GM21423 (cell line): Measurements from ENCODE around the gene KCP.

Experiments
- ATAC-seq: cut with Tn5 transposase; IDR thresholded peaks from one replicate; pipeline ENCODE4 v1.9.1; 2021; ENCODE audit warnings: mild to moderate bottlenecking, moderate library complexity; ENCODE audit not compliant: unreplicated experiment

The KCP gene

DNA sequence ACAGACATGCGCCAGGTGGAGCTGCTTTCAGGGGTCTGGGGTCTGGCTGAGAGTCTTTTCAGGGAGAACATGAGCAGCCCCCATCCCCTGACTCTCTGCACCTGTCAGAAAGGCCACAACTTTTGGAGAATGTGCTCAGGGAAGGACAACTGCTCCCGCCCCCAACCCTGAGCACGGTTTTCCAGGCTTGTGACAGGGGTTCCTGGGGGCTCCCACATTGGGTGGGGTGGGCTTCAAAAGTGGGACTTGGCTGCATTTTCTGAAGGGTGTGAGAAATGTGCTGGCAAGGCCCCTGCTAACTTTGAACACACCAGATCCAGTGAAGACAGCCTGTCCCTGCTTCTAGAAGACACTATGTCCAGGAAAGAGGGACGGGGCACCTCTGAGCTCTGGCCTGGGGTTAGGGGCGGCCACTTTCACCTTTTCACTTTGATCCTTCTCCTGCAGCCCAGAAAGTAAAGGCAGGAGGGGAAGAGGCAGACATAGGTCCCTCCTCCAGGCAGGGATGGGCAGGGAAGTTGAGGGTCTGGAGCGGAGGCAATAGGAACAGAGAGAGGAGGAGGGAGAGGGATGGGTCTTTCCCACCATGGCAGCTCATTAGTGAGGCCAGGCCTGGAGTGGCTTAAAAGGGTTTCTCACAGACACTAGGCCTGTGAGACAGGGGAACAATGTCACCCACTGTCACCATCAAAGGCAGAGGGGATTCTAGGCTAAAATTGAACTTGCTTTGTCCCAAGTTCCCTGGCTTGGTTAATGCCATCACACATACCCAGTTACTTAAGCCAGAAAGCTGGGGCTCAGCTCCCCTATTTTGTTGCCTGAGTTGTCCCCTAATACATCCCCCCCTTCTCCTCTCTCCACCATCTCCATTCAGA lies 1.5 kb downstream of the KCP start:
- no peak for ATAC-seq

DNA sequence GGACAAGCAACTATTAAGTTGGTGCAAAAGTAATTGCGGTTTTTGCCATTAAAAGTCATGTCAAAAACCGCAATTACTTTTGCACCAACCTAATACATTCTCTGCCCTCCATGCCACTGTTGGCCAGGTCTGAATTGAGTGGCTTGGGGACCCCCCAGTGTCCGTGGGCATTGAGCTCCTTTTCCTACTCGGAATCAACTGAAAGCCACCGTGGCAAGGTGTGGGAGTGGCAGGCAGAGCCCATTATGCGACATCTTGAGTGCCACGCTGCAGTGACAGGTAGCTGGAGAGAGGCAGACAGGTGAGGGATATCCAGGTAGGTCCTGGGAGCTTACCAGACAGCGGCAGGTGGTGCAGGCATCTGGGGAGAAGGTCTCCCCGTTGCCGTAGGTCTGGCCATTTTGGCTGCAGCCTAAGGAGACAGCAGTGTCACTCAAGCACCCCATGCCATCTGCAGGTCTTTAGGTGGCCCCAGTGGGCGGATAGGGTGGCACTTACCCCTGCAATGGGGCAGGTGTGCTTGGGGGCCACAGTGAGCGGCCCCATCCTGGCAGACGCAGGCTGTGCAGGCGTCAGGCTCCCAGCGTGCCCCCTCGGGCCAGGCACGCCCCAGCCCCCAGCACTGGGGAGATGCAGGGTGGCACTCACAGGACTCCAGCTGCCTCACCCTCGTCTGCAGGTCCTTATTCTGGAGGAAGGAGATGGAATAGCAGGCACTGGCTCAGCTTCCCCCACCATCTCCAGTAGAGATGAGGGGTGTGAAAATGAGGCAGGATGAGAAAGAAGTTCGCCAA lies 3.5 kb downstream of the KCP start:
- no peak for ATAC-seq

DNA sequence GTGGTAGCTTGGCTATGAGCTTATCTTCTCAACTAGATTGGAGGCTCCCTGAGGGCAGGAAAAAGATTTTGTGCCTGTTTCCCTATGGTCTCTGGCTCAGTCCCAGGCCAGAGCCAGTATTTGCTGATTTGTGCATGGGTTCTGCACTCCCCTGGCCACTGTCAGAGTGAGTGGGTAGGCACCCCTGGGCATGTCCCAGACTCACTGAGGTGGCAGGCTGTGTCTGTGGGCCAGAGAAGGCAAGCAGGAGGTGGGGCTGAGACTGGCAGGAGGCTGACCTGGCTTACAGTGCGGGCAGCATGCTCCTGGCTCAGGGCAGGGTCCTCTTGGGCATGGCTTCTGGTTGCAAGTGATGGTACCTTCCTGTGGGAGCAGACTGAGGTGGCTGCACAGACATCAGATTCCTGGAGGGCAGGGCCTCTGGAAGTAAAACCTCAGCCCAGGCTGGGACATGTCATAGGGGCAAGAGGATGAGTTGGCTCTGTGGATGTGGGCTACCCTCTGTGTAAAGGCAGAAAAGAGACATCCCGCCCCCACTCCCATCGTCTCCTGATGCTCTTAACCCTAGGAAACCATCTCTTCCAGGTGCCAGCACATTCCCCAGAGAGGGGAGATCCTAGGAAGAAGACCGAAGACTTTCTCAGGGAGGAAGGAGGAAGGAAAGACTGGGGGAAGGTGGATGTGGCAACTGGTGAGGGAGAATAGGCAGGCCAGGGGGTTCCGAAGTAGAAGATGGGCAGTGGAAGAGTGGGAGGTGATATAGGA lies 4.3 kb downstream of the KCP start:
- ATAC-seq: no peak

DNA sequence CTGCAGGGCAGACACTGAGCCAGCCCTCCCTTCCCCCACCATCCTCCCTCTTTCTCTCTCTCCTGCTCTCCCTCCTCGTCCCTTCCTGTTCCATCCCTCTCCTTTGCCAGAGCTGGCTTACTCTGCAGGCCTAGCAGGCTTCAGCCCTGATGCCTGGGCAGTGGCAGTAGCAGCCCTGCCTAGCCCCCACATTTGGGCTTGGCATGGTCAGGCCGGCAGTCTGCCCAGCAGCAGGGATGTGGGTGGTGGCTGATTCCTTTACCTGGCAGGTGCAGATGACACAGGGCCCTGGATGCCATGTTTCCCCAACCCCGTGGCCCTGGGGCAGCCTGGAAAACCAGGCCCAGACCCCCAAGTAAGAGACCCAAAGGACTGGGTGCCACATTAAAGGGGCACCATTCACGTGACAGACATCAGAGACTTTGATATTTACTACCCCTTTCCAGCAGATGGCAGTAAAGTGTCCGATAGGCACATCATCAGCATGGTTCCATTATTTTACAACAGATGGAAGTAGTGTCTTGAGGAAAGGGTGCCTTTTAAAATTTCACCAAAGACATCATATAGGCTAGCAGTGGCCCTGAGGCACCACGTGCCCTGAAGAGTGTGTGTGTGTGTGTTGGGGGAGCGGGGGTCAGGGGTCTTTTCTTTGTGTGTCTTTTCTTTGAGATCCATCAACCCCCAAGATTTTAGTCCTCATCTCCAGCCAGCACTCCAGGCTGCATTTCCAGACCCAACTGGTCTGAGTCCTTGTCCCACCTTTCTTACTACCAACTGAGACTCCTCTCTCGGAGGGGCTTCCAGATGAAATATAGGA lies 5.9 kb downstream of the KCP start:
- no peak for ATAC-seq

DNA sequence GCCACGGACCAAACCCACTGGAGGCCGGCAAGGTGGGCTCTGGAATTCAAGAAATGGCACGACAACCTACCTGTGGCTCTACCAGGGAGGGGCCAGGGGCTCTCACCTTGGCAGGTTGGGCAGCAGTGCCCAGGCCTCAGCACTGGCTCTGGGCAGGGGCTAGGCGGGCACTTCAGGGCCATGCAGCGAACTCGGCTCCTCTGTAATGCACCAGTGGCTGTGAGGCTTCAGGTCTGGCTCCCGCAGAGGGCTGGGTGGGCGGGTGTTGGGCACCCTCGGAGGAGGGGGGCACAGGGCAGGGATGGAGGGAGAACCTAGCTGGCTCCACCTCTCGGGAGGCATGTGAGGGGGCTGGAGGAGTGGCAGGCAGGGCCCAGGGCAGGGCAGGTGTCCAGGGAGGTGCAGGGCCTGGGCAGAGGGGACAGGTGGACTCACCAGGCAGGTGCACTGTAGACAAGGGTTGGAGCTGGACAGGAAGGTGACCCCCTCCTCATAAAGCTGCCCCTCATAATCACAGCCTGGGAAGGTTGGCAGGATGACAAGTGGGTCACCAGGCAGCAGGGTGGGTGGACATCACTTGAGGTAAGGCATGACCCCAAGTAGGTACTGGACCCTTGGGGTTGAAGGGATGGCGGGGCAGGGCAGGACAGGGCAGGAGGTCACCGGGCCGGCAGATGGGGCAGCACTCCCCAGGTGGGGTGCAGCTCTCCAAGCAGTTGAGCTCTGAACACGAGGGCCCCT lies 6.7 kb downstream of the KCP start:
- ATAC-seq: no peak

DNA sequence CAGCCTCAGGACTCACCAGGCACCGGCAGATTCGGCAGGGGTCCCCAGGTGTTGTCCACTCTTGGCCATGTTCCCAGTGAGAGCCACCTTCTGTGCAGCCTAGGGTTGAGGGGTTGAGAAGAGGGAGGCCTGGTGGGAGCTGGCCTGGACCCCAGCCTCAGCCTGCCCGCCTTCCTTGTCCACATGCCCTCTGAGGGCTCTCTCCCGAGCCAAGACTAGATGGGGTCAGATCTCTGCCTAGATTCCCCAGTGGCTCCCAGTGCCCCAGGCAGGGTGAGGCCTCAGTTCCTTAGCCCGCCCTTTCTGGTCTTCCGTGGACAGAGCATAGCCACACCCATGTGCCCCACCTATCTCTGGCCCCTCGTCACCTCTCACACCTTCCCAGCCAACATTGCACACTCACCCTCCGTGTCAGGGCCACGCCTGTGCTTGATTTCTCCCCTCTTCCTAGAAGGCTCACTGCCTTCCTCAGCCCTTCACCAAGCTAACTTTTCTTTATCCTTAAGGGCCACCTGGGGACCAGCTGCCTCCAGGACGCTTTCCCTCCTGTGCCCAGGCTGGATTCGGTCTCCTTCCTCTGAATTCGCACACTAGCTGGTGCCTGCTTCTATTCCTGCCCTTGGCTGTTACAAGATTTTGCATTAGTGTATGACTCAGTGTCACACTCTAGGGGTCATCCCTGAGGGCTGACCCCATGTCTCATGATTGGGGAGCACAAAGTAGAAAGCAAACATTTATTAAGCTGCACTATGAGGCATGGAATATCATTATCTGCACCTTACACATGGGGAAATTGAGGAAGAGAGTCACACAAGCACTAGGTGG lies 7.5 kb downstream of the KCP start:
- no peak for ATAC-seq

DNA sequence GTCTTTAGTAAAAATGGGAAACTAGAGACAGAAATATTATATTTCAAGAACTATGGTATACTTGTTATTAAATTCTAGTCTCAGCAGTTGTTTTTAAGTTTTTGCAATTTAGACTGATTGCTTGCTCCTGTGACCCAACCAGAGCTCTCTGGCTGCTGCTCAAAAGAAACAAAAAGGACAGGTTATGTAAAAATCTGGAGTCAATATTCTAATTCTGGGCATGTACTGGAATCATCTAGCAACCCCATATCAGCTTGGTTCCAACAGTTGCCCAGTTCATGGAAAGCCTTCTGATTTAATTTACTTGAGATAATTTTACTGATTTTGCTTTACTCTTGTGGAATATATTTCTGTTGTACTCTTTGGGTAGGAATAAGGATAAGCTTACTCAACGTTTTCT lies 10.3 kb downstream of the KCP start:
- no peak for ATAC-seq

DNA sequence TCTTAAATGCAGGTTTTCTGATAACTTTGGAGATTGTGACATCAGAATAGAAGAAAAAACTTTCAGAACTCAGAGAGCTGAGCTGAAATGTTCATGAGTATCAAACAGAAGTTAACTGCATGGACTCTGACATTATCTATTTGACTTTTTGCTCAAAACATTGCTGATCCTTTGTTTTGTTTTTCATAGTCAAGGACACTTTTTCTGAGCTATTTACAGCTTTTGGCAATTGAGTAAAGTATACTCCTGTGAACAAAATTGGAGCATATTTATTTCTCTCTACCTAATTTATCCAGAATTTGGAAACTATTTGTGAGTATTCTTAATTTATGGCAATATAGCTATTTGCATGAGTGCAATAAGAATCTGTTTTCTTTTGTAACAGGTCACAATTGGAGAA lies 11.1 kb downstream of the KCP start:
- no peak for ATAC-seq

DNA sequence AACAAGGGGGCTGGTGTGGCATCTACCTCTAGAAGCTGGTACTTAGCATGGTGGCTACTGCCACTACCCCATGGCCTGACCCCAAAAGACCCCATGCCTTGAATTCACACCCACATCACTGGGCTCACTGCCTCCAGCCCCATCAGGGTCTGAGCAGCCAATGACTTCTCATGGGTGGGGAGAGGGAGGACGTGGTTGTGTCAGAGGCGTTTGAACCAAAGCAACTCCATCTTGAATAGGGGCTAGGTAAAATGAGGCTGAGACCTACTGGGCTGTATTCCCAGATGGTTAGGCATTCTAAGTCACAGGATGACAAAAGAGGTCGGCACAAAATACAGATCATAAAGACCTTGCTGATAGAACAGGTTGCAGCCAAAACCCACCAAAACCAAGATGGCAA lies 15.2 kb downstream of the KCP start:
- ATAC-seq: no peak

DNA sequence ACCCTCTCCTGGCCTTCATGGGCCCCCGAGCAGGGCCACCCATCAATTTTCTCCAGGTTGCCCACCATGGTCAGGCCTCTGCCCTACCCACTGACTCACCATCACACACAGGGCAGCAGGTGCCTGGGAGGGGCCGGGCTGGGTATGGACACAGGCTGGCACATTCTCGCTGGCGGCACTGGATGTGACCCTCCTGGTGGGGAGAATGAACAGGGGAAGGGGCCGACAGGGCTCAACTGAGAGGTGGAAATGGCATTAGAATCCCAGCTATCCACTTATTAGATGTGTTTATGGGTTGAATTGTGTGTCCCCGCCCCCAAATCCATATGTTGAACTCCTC lies 16.4 kb downstream of the KCP start:
- no peak for ATAC-seq

DNA sequence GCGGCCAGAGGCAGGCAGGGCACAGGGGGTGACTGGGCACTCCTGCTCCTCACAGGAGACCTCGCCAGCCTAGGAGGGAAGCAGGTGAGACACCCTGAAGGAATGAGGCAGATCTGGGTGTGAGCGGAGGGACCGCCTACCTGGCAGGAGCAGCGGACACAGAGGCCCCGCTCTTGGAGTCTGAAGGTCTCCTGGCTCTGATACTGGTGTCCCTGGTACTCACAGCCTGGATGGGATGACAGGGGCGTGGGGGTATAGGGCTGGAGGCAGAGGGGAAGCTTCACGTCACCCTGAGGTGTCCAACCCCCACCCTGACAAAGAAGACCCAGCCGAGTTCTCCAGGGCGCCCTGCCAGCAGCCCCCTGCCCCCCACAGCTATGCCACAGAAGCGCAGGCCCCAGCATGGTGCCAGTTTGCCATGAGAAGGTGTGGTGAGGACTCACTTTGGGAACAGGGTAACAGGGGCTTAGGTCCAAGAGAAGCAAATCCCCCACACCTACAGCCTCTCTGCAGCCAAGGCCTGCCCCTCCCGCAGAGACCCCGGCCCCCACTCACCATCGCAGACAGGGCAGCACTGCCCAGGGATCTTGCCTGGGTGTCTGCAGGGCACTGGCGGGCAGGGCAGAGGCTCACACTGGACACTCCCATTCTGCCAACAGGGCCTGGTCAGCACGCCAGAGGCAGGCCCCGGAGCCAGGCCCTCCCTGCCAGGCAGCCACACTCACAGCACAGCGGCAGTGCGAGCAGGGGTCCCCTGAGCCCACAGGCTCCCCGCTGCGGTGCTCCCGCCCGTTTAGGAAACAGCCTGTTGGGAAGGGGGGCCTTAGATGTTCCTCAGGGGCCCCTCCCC lies 17.0 kb downstream of the KCP start:
- ATAC-seq: no peak

DNA sequence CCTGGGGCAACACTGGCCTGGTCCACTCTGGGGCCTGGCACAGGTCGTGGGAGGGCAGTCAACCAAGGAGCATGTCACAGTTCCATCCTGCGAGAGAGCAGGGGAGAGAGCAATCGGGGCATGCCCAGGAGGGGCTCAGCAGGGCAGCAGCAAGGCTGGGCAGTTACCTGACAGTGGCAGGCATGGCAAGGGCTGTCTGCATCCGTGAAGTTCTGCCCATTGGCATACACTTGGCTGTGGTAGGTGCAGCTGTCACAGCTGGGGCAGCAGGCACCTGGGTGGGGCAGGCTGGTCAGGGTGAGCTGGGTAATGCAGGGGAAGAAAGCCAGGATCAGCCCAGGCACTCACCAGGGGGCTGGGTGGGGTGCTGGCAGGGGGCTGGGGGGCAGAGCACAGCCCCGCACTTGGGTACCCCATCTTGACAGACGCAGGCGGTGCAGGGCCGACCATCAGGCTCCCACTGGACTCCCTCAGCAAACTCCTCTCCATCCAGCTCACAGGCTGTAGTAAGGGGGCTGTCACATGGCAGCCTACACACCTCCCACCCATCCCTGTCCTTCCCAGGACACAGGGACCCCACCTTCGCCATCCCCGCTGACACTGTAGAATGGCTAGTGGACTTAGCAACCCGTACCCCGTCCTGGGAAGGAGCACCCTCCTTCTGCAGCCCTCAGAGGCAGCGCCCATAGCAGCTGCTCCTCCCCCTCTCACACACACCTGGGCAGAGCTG lies 17.8 kb downstream of the KCP start:
- ATAC-seq: no peak

DNA sequence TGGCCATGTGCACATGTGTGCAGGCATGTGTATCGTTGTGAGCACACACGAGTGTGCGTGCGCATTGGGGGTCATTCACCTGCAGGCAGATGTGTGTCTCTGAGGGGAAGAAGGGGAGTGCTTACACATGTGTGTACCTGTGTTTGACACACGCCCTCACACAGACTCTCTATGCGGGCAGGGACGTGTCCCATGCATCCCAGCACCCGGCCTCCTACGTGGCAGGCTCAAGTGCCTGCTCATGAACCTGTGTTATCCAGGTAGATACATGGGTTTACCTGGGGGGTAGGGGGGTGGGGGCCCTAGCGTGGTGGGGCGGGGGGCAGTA lies 18.6 kb downstream of the KCP start:
- ATAC-seq: no peak

DNA sequence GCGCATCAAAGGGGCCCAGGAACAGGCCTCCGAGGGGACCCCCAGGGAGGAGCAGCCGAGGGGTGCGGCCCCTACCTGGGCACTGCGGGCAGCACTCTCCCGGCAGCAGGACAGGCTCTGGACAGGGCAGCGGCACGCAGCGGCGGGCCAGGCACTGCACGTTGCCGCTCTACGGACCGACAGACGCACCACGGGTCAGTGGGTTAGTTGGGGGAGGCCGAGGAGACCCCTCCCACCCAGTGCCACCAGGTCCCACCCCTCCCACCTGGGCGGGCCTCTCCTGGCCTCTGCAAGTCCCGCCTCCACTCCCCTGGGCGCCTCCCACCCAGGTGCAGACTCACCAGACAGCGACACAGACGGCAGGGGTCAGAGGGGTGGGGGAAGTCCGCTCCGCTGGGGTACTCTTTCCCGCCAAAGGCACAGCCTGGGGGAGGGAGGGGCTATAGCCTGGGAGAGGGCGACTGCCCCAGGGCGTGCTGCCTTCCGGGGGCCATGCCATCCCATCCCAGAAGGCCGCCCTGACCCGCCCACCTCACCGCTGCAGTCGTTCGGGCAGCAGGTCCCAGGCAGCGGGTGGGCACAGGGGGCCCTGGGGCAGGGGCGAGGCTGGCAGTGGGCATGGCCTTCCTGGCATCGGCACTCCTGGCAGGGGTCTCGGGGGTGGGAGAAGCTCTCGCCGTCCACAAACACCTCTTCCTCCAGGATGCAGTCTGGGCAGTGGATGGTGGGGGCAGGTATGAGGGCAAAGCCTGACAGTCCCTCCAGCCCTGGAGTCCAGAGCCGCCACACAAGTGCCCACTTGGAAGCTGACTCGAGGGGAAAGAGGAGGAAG lies 19.2 kb downstream of the KCP start:
- no peak for ATAC-seq

DNA sequence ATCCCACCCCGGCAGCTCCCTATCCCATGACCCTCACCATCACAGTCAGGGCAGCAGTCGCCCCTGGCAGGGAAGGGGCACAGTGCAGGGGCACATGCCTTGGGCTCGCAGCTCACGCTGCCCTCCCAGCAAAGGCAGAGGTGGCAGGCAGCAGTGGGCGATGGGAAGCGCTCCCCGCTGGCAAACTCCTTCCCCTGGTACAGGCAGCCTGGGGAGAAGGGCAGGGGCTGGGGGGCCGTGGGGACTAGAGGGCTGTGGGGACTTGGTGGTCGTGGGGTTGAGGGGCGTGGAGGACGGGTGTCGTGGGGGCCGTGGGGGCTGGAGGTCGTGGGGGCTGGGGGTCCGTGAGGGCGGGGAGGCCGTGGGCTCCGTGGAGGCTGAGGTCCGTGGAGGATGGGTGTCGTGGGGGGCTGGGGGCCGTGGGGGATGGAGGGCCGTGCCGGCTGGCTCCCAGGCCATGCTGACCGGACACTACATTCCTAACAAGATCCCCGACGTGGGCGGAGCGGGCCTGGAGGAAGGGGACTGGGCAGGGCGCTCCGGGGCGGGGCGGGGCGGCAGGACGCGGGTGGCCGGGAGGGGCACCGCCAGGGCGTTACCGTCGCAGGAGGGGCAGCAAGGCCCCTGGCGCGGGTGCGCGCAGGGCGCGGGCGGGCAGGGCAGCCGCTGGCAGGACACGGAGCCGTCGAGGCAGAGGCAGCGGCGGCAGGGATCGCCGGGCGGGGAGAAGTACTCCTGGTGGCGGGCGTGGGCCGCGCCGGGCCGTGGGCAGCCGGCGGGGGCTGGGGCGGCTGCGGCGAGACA lies 20.0 kb downstream of the KCP start:
- ATAC-seq: no peak

DNA sequence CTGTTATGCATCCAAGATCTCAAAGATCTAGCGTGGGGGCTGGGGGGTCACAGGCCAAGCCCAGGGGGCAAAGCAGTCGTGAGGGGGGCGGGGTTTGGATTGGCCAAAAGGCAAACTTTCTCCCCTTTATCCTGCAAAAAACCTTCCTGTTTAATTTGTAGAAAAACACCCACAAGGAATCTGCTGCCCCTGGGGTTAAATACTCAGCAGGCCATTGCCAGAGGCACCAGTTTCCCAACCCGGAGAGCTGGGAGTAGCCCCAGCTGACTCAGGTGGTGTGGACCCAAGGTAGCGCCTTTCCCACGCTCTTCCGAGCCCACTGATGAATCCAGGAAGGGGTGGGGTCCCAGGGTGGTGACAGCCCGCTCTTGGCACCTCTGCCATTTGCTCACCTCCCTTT lies 21.4 kb downstream of the KCP start:
- no peak for ATAC-seq
